Thoracic aorta (tissue), 2 donors: ENCODE measurements around the gene KCP. TPM values are rescaled to one million over a fixed set of nuclear protein-coding genes. Genes with fewer than 3 reads are reported as not detected.

Experiments
- ATAC-seq: fragments of 150-250 bp; one replicate; pipeline ENCODE4 v1.8.0; 2017; ENCODE audit warnings: low read depth; ENCODE audit not compliant: insufficient number of reproducible peaks, low FRiP score
- DNase-seq: peaks from one replicate; pipeline ENCODE4 v3.0.0-alpha.2; 2020; ENCODE audit warnings: low spot score
- H3K27ac ChIP-seq, 2 donors: fragments of 200-600 bp; sonication (generic); 1 replicate in 1 of 2; 2 replicates in 1 of 2; pipeline ENCODE4 v1.5.1; 2016; ENCODE audit warnings: mild to moderate bottlenecking in 2 of 2, moderate library complexity in 2 of 2
- H3K27me3 ChIP-seq: fragments of 200-600 bp; sonication (generic); replicated peaks from 2 replicates; pipeline ENCODE4 v1.6.0; 2016; ENCODE audit warnings: mild to moderate bottlenecking; ENCODE audit not compliant: insufficient read depth
- H3K36me3 ChIP-seq: fragments of 200-600 bp; sonication (generic); one replicate; pipeline ENCODE4 v1.5.1; 2016
- H3K4me1 ChIP-seq, 2 donors: fragments of 200-600 bp; sonication (generic); 1 replicate in 1 of 2; 2 replicates in 1 of 2; pipeline versions ENCODE4 v1.5.1 to v1.6.0; 2016; ENCODE audit warnings: low read depth in 2 of 2, mild to moderate bottlenecking in 1 of 2; ENCODE audit not compliant: control insufficient read depth in 1 of 2
- H3K4me3 ChIP-seq: fragments of 200-600 bp; sonication (generic); 2 replicates; pipeline ENCODE4 v1.5.1; 2016; ENCODE audit warnings: mild to moderate bottlenecking
- H3K9me3 ChIP-seq: fragments of 200-600 bp; sonication (generic); 2 replicates; pipeline ENCODE4 v1.5.1; 2016
- CTCF ChIP-seq: fragments of 200-600 bp; sonication (generic); IDR thresholded peaks from one replicate; pipeline ENCODE4 v1.5.1; 2019; ENCODE audit warnings: antibody characterized with exemption
- total RNA-seq, 2 donors: library from RNA; depleted of rRNA; stranded (reverse); fragments of >200 nt; gene quantifications; one replicate each; pipeline versions ENCODE4 v1.1.0 to v1.2.3, GENCODE V29; 2016

The KCP gene
- total RNA-seq, 2 donors from 2014 or later = 0.81 to 2.0 TPM

DNA sequence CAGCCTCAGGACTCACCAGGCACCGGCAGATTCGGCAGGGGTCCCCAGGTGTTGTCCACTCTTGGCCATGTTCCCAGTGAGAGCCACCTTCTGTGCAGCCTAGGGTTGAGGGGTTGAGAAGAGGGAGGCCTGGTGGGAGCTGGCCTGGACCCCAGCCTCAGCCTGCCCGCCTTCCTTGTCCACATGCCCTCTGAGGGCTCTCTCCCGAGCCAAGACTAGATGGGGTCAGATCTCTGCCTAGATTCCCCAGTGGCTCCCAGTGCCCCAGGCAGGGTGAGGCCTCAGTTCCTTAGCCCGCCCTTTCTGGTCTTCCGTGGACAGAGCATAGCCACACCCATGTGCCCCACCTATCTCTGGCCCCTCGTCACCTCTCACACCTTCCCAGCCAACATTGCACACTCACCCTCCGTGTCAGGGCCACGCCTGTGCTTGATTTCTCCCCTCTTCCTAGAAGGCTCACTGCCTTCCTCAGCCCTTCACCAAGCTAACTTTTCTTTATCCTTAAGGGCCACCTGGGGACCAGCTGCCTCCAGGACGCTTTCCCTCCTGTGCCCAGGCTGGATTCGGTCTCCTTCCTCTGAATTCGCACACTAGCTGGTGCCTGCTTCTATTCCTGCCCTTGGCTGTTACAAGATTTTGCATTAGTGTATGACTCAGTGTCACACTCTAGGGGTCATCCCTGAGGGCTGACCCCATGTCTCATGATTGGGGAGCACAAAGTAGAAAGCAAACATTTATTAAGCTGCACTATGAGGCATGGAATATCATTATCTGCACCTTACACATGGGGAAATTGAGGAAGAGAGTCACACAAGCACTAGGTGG lies 7.5 kb downstream of the KCP start:
- ATAC-seq (no peak), DNase-seq (no peak)
- no peaks in the 10 kb centered on the region for H3K9me3 ChIP-seq
- H3K4me3 ChIP-seq = no peak overlapping the region
- no peaks in the 10 kb centered on the region for H3K4me1 ChIP-seq
- no peaks in the 10 kb centered on the region for H3K36me3 ChIP-seq
- no peaks in the 10 kb centered on the region for H3K27me3 ChIP-seq
- no peak for TF ChIP-seq CTCF
- H3K27ac ChIP-seq = no peak overlapping the region

DNA sequence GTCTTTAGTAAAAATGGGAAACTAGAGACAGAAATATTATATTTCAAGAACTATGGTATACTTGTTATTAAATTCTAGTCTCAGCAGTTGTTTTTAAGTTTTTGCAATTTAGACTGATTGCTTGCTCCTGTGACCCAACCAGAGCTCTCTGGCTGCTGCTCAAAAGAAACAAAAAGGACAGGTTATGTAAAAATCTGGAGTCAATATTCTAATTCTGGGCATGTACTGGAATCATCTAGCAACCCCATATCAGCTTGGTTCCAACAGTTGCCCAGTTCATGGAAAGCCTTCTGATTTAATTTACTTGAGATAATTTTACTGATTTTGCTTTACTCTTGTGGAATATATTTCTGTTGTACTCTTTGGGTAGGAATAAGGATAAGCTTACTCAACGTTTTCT lies 10.3 kb downstream of the KCP start:
- ATAC-seq (no peak), DNase-seq (no peak)
- H3K27me3 ChIP-seq = no peaks in the 10 kb centered on the region
- H3K36me3 ChIP-seq = no peaks in the 10 kb centered on the region
- H3K9me3 ChIP-seq = no peaks in the 10 kb centered on the region
- H3K4me3 ChIP-seq = no peak overlapping the region
- no peak for TF ChIP-seq CTCF
- no peaks in the 10 kb centered on the region for H3K4me1 ChIP-seq
- no peak overlapping the region for H3K27ac ChIP-seq

DNA sequence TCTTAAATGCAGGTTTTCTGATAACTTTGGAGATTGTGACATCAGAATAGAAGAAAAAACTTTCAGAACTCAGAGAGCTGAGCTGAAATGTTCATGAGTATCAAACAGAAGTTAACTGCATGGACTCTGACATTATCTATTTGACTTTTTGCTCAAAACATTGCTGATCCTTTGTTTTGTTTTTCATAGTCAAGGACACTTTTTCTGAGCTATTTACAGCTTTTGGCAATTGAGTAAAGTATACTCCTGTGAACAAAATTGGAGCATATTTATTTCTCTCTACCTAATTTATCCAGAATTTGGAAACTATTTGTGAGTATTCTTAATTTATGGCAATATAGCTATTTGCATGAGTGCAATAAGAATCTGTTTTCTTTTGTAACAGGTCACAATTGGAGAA lies 11.1 kb downstream of the KCP start:
- H3K9me3 ChIP-seq = no peaks in the 10 kb centered on the region
- H3K4me3 ChIP-seq = no peak overlapping the region
- no peak for ATAC-seq
- DNase-seq = no peak
- no peaks in the 10 kb centered on the region for H3K36me3 ChIP-seq
- TF ChIP-seq CTCF = no peak
- no peak overlapping the region for H3K27ac ChIP-seq
- no peaks in the 10 kb centered on the region for H3K4me1 ChIP-seq
- no peaks in the 10 kb centered on the region for H3K27me3 ChIP-seq

DNA sequence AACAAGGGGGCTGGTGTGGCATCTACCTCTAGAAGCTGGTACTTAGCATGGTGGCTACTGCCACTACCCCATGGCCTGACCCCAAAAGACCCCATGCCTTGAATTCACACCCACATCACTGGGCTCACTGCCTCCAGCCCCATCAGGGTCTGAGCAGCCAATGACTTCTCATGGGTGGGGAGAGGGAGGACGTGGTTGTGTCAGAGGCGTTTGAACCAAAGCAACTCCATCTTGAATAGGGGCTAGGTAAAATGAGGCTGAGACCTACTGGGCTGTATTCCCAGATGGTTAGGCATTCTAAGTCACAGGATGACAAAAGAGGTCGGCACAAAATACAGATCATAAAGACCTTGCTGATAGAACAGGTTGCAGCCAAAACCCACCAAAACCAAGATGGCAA lies 15.2 kb downstream of the KCP start:
- Histone ChIP-seq H3K36me3 (no peaks in the 10 kb centered on the region), H3K9me3 (no peaks in the 10 kb centered on the region), H3K27ac (no peak overlapping the region), H3K27me3 (no peaks in the 10 kb centered on the region), H3K4me3 (no peak overlapping the region), H3K4me1 (no peaks in the 10 kb centered on the region)
- ATAC-seq = no peak
- TF ChIP-seq CTCF = no peak
- DNase-seq = no peak

GRCh38 chr7:128894101-128894440 lies 16.4 kb downstream of the KCP start:
- ATAC-seq = no peak
- no peaks in the 10 kb centered on the region for H3K27me3 ChIP-seq
- no peaks in the 10 kb centered on the region for H3K9me3 ChIP-seq
- no peak for DNase-seq
- H3K4me3 ChIP-seq = no peak overlapping the region
- H3K4me1 ChIP-seq = no peaks in the 10 kb centered on the region
- no peak for TF ChIP-seq CTCF
- H3K27ac ChIP-seq = no peak overlapping the region
- no peaks in the 10 kb centered on the region for H3K36me3 ChIP-seq
